GM19452 (cell line): ENCODE data around the gene MAEA.
"Not testable (repeated sequence)": the region's sequence is repeated elsewhere in the genome, so short reads cannot be mapped to it uniquely, and the experiment has no call there.

Experiments
- ATAC-seq: cut with Tn5 transposase; IDR thresholded peaks from one replicate; pipeline ENCODE4 v1.9.1; 2021; ENCODE audit not compliant: unreplicated experiment

The MAEA gene

DNA sequence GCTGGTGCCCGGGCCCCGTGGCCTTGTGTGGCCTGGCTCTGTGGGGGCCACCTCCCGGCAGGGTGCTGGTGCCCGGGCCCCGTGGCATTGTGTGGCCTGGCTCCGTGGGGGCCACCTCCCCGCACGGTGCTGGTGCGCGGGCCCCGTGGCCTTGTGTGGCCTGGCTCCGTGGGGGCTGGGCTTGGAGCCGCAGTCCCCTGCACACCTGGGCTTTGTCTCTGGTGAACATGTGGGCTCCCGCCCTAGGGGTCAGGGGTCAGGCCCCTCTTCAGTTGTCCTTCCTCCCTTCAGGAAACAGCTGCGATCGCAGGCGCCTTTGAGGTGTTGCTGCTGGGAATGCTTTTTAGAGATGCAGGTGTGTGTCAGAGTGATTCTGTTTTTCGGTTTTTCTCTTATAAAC lies 74.5 kb downstream of the MAEA start:
- no peak for ATAC-seq

DNA sequence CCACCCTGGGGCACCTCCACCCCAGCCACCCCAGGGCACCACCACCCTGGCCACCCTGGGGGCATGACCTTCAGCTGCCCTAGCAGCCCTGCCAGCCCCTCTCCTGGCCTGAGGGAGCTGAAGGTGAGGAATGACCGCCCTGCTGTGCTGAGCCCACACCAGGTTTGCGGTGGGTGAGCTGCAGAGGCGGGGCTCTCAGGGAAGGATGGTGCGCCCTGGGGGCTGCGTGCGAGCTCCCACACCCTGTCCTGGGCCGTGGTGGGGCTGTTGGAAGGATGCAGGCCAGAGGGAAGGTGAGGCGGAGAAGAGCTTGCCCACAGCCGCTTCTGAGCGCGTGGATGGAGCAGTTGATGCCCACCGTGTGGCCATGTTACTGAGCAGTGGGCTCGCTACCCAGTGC lies 75.1 kb downstream of the MAEA start:
- no peak for ATAC-seq

GRCh38 chr4:1365271-1366178 lies 75.8 kb downstream of the MAEA start:
- no peak for ATAC-seq

DNA sequence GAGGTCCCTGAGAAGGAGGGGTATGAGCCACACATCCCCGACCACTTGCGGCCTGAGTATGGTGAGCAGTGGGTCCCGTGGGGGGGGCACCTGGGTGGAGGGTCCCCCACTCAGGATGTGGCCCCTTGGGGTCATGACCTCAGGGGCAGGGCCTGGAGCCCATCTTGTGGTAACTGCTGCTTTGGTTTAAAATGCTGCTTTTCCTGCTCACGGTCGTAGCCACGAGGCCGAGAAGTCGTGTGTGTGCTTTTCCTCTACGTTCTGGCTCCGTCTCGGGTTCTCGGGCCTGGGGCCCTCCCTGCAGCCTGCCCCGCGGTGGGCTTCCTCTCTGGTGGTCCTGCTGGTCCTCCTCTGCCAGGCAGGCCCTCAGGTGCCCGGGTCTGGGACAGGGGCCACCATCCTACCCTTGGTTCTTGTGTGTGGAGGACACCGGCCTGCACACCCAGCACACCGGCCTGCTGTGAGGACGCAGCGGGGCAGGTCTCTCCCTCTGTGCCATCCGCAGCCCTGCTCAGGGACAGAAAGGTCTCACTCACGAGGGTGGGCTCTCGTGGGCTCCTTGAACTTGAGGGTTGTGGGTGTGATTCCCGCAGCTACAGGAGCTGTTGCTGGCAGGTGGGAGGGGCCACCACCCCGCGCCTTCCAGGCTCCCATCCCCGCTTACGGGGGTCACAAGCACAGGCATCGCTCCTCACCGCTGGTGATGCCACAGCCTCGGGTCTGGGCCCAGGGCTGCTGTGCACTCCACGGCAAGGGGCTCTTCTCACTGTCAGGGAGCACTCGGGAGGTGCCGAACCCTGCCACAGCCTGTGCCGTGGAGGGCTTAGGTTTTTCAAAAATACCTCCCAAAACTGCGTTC lies 76.9 kb downstream of the MAEA start:
- no peak for ATAC-seq

GRCh38 chr4:1367230-1367935 lies 77.7 kb downstream of the MAEA start:
- ATAC-seq = no peak

GRCh38 chr4:1367936-1368289 lies 78.2 kb downstream of the MAEA start:
- ATAC-seq = no peak

GRCh38 chr4:1368421-1369090 lies 78.9 kb downstream of the MAEA start:
- ATAC-seq = no peak

- no peak for ATAC-seq
Measured at GRCh38 chr4:1369091-1369450, 79.4 kb downstream of the MAEA start.

DNA sequence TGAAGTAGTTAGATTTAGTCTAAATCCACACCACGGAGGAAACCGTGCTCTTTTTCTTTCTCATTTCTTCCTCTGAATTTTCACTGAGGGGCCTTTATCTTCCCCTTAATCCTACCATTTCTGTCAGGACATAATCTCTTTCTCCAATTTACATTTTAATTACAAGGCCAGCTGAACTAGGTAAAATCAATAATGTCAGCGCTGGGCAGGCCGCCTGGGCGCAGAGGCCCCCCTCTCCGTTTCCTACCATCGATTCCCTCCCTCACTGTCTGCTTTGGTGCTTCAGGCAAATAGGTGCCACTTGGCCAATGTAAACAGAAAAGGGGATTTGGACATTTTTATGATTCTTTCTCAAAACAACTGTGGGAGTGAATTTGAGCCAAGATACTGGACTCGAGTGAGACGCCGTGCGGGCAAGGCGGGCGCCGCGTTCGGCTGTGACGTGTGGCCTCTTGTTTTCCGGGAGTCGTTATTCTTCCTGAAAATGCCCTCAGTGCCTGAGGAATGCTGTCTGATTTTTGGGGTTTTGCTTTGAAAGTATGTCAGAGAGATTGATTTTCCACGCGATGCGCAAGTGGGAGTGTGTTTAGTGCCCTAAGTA lies 79.9 kb downstream of the MAEA start:
- ATAC-seq = no peak

DNA sequence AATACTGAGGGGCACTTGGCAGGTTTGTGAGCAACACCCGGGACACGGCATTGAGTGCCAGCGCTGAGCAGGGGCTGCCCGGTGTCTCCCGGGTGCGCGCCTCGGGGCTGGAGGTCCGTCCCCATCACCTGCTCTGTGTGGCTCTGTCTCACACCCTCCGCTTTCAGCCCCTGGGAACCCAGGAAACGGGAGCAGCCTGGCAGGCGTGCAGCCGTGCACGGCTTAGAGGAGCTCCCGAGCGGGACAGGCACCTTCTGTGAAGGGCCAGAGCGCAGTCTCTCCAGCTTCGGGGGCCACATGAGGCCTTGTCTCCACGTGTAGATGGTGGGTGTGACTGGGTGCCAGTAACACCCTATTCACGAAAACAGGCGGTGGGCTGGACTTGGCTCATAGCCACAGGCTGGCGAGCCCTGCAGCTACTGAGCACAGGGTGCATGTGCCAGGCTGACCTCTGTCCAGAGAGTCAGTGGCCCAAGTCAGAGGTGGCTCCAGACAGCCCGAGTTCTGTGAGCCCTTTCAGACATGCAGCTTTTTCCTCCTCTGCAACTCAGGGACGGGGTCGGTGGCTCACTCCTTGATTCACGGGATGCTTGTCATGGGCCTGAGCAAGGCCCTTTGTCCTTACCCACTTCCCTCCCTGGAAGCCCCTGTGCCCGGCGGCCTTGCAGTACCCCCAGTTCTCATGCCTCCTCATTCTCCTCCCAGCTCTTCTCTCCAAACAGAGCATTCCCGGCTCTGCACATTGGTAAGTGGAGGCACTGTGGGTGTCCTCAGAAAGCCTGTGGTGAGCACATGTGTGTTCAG lies 80.8 kb downstream of the MAEA start:
- no peak for ATAC-seq

DNA sequence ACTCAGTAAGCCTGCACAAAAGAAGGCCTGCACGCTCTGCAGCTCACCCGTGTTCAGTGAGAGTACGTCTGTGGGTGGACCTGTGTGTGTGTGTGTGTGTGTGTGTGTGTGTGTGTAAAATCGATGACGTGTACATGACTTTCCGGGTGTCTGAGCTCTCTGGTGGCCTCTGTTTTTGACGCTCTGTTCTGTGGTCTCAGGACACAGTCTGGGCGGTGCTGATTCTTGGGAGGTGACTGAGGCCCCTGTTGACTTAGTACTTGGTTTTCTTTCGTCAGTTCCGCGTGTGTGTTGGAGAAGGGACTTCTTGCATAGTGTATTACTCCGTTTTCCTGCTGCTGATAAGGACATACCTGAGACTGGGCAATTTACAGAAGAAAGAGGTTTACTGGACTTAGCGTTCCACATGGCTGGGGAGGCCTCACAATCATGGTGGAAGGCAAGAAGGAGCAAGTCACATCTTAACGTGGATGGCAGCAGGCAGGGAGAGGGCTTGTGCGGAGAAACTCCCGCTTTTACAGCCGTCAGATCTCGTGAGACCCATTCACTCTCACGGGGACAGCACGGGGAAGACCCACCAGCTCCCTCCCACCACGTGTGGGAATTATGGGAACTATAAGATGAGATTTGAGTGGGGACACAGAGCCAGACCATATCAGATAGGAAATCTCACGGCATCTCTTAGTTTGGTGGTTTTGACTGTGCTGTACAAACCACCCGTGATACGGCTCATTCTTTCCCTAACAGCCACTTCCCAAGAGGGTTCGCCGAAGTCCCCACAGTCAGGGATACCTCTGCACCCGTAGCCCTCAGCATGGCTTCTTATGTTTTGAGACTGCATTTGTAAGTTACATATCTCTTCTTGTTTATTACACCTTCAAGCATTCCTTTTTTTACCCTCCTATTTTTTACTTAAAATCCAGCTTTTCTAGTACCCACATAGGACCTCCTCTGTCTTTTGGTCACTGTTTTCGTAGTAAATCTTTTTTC lies 81.8 kb downstream of the MAEA start:
- no peak for ATAC-seq

GRCh38 chr4:1372576-1372975 lies 82.9 kb downstream of the MAEA start:
- ATAC-seq = not testable (repeated sequence)

- no peak for ATAC-seq
Measured at GRCh38 chr4:1373892-1374705, 84.4 kb downstream of the MAEA start.

DNA sequence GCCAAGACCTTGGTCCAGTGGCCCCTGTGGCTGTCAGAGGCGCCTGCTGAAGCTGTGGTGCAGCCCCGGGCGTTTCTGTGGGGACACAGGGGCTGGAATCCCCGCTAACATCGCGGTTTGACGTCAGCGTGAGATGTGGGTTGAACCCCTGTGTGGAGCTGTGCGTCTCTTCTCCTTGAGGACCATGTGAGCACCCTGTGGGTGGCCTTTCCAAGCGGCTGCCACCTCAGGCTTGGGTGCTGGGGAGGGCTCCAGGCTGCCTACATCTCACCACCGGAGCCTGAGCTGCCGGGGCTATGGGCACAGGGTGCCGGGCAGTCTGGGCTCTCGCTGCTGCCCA lies 85.0 kb downstream of the MAEA start:
- no peak for ATAC-seq

DNA sequence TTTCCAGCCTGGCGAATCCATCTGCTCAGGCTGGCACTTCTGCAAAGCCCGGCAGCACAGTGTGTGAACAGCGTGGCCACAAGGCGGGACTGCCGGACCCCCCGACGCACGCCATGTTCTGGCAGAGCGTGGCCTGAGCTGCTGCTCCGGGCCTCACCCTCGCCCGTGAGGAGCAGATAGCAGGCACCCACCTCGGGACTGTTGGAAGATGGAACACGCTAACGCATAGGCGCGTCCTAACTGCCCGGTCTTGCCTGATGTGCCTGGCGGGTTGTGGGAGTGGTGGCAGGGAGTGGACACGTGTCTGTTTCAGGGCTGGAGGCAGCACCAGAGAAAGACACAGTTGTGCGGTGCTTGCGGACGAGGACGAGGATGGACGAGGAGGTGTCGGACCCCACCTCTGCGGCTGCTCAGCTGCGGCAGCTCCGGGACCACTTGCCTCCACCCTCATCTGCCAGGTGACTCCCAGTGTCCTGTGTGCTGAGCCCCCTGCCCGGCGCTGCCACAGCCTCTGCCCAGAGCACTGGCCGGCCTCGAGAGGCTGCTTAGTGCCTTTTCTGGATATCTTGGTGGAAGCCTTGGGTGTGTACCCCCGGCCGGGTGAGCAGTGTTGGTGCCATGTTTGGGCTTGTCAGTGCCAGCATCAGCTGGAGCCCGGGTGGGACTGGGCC lies 85.5 kb downstream of the MAEA start:
- no peak for ATAC-seq

DNA sequence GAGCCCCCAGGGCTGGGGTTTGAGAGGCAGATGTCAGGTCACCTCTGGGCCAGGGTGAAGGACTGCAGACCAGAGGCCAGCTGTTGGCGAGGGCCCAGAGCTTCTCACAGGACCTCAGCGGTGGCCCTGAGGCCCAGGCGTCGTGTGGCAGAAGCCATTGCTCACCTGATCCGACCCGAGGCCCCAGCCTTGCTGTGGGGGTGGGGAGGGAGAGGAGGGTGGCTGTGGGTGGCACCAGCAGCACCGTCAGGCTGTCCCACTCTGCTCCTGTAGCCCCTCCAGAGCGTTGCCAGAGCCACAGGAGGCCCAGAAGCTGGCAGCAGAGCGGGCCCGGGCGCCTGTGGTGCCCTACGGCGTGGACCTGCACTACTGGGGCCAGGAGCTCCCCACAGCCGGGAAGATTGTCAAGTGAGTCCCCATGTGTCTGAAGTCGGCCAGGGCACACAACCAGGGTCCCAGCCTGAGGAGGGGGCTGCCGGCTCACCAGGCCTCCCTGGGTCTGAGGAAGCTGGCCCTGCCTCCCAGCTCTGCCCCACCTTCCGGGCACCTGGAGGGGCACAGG lies 86.2 kb downstream of the MAEA start:
- no peak for ATAC-seq

GRCh38 chr4:1376391-1376840 lies 86.7 kb downstream of the MAEA start:
- ATAC-seq = no peak
